NOMO-1 treated with dmso at 0.1 percent for 144 hours (cell line): ENCODE measurements around the gene TSPY8.
"Not testable (repeated sequence)": the region's sequence is repeated elsewhere in the genome, so short reads cannot be mapped to it uniquely, and the experiment has no call there.

Experiments
- DNase-seq: peaks from one replicate; lab custom pipeline; 2025; ENCODE audit not compliant: unreplicated experiment; lab: John Stamatoyannopoulos, UW

The TSPY8 gene

GRCh38 chrY:9357497-9357896 lies at the start of gene TSPY8:
Gene TSPY8, plus strand, starts transcription at chrY:9357797. Its CDS starts 46 bp downstream, at chrY:9357843.
- DNase-seq = not testable (repeated sequence)

GRCh38 chrY:9320996-9321395 lies 36.6 kb upstream of the TSPY8 start:
- no peak for DNase-seq

GRCh38 chrY:9337164-9337563 lies 20.4 kb upstream of the TSPY8 start, which contains the start of gene TSPY4:
Gene TSPY4, plus strand, starts transcription at chrY:9337464. Its CDS starts 46 bp downstream, at chrY:9337510.
- not testable (repeated sequence) for DNase-seq

GRCh38 chrY:9396527-9396926 lies 38.9 kb downstream of the TSPY8 start:
- DNase-seq = not testable (repeated sequence)

- not testable (repeated sequence) for DNase-seq
These were observed 40.5 kb downstream of the TSPY8 start, which contains the start of gene TSPY3 for GRCh38 chrY:9398121-9398520. Gene TSPY3, plus strand, starts transcription at chrY:9398421. Its CDS starts 46 bp downstream, at chrY:9398467.
